Measurements from ENCODE around the gene PNPLA6.
"Not testable (repeated sequence)": the region's sequence is repeated elsewhere in the genome, so short reads cannot be mapped to it uniquely, and the experiment has no call there.

The PNPLA6 gene

GRCh38 chr19:7559102-7559501 lies 23.6 kb downstream of the PNPLA6 start:
- no peak for DNase-seq

DNA sequence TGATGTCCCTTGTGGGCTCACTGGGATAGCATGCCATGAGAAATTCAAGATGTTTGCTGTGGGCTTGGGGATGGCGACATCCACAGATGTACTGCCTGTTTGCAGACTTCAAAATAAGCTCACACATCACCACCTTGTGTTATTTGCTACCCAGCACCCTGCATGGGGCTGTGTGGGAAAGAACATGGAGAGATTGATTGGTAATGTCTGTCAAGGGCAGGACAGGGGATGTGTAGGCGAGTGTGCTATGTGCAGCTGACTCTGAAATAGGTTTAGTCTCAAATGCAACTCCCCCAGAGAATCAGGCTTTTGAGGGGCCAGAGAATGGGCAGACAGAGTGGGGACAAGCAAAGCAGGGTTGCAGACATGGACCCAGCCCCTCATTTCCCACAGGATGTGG lies 24.7 kb downstream of the PNPLA6 start:
- DNase-seq = no peak

- DNase-seq = no peak
These were observed 25.8 kb downstream of the PNPLA6 start for GRCh38 chr19:7561325-7561724.

DNA sequence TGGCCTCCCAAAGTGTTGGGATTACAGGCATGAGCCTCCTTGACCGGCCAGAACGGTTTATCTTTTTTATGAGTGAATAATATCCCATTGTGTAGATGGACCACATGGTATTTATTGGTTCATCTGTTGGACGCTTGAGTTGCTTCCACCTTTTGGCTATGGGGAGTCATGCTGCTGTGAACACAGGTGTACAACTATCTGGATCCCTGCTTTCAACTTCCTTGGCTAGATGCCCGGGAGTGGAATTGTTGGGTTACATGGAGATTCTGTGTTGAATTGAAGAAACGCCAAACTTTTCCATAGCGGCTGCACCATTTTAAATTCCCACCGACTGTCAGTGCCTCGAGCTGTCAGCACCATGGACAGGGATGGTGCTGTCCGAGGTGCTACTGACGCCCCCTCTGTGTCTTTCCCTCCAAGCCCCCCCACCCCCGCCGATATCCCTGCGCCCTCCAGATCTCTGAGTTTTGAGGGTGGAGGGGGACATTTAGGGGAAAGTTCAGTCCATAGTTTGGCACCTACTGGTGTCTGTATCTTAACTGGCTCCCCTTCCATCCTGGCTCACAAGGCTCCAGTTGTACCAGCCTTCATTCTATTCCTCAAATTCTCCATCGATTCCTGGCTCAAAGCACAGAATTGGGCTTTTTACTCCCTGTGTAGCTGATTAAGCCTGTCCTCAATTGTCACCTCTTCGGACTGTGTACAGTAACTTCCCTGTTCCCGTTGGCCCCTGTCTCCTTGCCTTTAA lies 27.3 kb downstream of the PNPLA6 start:
- DNase-seq = no peak

GRCh38 chr19:7564866-7565265 lies 29.3 kb downstream of the PNPLA6 start:
- DNase-seq = no peak

DNA sequence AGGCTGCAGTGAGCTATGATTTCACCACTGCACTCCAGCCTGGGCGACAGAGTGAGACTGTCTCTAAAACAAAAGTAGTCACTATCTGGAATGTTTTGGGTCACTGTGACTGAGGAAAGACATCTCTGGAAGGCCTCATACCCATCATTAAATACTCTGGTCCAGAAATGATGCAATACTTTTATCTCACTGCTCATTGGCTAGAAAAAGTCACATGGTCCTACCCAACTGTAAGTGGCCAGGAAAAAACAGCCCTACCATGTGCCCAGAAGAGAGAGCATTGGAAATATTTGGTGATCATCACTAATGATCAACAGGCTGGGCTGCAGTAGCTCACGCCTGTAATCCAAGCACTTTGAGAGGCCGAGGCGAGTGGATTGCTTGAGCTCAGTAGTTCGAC lies 29.8 kb downstream of the PNPLA6 start:
- no peak for DNase-seq

- DNase-seq = no peak
These were observed 35.2 kb downstream of the PNPLA6 start for GRCh38 chr19:7570761-7571160.

- no peak for DNase-seq
These were observed 40.0 kb downstream of the PNPLA6 start for GRCh38 chr19:7575434-7576040.

- not testable (repeated sequence) for DNase-seq
These were observed 41.9 kb downstream of the PNPLA6 start for GRCh38 chr19:7577422-7577821.

DNA sequence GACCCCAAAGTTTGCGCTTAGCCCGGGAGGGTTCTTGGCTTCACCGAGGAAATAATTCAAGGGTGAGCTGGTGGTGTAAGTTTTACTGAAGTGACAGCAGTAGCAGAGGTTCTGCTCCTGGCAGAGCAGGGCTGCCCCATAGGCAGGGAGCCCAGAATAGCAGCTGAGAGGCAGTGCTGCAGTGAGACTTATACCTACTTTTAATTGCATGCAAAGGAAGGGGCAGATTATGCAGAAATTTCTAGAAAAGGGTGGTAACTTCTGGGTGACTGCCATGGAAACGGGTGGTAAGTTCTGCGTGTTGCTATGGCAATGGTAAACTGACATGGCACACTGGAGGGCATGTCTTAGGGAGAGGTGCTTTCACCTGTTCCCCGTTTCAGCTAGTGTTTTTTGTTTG lies 42.6 kb downstream of the PNPLA6 start:
- no peak for DNase-seq

- no peak for DNase-seq
These were observed 43.7 kb downstream of the PNPLA6 start for GRCh38 chr19:7579182-7579581.

- DNase-seq = no peak
These were observed 46.9 kb downstream of the PNPLA6 start for GRCh38 chr19:7582446-7582845.

GRCh38 chr19:7589822-7590221 lies 54.3 kb downstream of the PNPLA6 start:
- no peak for DNase-seq

GRCh38 chr19:7590256-7590655 lies 54.7 kb downstream of the PNPLA6 start:
- DNase-seq = no peak

DNA sequence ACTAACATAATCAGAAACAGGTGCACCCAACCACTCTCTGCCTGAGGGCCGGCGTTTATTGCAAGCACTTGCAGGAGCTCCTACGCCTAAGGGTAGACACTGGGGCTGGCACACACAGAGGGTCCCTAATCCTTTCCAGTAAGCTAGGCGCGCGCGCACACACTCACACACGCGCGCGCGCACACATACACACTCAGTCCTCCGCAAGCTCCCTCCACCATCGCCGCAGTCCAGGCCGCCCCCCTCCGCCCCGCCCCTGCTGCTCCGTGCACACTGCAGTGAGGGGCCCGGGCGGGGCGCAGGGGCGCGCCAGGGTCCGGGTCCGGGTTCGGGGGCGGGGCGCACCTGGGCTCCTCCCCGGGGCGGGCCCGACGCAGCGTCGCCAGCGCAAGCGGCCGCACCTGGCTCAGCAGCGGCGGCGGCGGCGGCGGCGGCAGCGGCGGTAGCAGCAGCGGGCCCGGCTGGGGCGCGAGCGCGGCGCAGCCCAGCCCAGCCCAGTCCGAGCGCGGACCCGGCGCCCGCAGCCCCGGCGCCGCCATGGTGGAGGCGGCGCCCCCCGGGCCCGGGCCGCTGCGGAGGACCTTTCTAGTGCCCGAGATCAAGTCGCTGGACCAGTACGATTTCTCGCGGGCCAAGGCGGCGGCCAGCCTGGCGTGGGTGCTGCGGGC lies 60.1 kb downstream of the PNPLA6 start, which contains the start of gene CAMSAP3:
CAMSAP3 (plus strand) TSS at position 398 of the 668 bp plus-strand sequence; CDS start at position 538, 140 bp downstream.
- DNase-seq = no peak

DNA sequence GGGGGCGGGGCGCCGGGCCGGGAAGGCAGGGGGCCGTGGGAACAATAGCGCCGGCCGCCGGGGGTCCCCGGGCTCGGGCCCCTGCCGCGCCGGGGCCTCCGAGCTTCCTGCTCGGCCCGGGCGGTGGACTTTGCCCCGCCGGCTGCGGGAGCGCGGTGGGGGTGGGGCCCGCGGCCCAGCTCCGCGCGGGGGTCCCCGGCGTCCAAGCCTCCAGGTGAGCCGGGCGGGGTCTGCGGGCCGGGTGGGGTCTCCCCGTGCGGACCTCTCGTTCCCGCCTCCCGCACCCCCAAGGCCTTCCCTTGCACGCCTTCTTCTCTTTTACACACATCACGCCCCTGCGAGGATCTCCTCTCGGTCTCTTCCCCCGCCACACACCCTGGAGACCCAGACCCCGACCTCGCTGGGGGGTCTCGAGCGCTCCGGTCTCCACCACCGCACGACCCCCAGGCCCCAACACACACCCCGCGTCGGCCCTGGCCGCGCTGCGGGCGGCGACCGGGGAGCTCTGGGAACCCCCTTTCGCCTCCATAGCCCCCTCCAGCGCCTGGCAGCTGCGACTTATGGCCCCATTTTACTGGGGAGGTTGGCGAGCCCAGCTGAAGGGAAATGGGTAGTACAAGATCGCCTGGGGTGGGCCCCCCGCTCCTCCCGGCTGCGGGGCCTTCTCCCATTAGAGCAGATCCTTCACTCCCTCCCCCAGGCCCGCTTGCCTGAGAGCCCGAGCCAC lies 60.9 kb downstream of the PNPLA6 start:
- no peak for DNase-seq

DNA sequence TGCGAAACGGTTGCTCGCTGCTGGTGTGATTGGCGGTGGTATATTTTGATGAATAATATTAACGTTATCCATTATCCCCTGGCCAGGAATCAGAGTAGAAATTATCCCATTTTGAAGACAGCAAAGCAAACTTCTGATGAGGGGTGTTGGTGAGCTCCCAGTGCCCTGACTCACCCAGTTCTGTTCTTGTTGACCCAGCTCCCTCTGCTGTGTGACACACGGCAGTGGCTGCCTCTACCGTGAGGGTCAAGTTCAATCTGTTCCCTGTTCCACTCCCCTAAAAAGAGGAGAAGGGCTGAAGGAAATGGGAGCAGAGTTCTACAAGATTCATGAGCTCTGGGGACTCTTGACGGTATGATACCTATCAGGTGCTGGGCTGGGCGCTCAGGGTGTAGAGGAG lies 62.2 kb downstream of the PNPLA6 start:
- no peak for DNase-seq

- no peak for DNase-seq
These were observed 62.7 kb downstream of the PNPLA6 start for GRCh38 chr19:7598180-7598579.

GRCh38 chr19:7600721-7601120 lies 65.2 kb downstream of the PNPLA6 start:
- no peak for DNase-seq

- no peak for DNase-seq
These were observed 66.9 kb downstream of the PNPLA6 start for GRCh38 chr19:7602240-7602934.

- no peak for DNase-seq
These were observed 67.5 kb downstream of the PNPLA6 start for GRCh38 chr19:7602935-7603497.

DNA sequence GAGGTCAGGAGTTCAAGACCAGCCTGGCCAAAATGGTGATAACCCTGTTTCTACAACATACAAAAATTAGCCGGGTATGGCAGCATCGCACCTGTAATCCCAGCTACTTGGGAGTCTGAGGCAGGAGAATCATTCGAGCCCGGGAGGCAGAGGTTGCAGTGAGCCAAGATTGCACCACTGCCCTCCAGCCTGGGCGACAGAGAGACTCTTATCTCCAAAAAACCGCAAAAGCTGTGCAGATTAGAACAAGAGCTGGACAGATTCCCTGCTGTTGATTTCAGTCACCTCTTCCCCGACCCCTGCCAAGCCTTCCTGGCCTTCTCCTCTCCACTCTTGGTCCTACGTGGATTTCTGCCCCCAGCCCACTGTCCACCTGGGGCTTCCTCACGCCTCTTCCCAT lies 68.4 kb downstream of the PNPLA6 start:
- DNase-seq = no peak

Data from NK-92 treated with Interleukin-12 subunit alpha and Interleukin-12 subunit beta, amount 100 ng/mL, for 24 hours (cell line).